DMS153 (cell line): ENCODE results near the gene GNAS-AS1.
"Not testable (repeated sequence)": the region's sequence is repeated elsewhere in the genome, so short reads cannot be mapped to it uniquely, and the experiment has no call there.

Source experiments
- DNase-seq: peaks from one replicate; lab custom pipeline; 2025; lab: John Stamatoyannopoulos, UW

Gene GNAS-AS1

GRCh38 chr20:58835231-58835630 is 15.5 kb downstream of the GNAS-AS1 start:
- no peak for DNase-seq

GRCh38 chr20:58833921-58834320 is 16.8 kb downstream of the GNAS-AS1 start:
- DNase-seq, result no peak

GRCh38 chr20:58832457-58832856 is 18.2 kb downstream of the GNAS-AS1 start:
- DNase-seq, result no peak

- no peak for DNase-seq
These were observed 21.2 kb downstream of the GNAS-AS1 start for GRCh38 chr20:58829531-58829941.

- not testable (repeated sequence) for DNase-seq
These were observed 21.9 kb downstream of the GNAS-AS1 start for GRCh38 chr20:58828804-58829203.

GRCh38 chr20:58828136-58828535 is 22.6 kb downstream of the GNAS-AS1 start:
- no peak for DNase-seq

GRCh38 chr20:58826271-58826670 is 24.4 kb downstream of the GNAS-AS1 start:
- DNase-seq, result no peak

- no peak for DNase-seq
These were observed 25.3 kb downstream of the GNAS-AS1 start for GRCh38 chr20:58825450-58825849.

- no peak for DNase-seq
These were observed 25.9 kb downstream of the GNAS-AS1 start for GRCh38 chr20:58824843-58825242.

GRCh38 chr20:58822748-58823730 is 27.7 kb downstream of the GNAS-AS1 start:
- DNase-seq, result no peak

- DNase-seq, result no peak
These were observed 28.6 kb downstream of the GNAS-AS1 start for GRCh38 chr20:58822149-58822548.

- DNase-seq, result not testable (repeated sequence)
These were observed 30.2 kb downstream of the GNAS-AS1 start for GRCh38 chr20:58820515-58820914.

- DNase-seq, result no peak
These were observed 30.8 kb downstream of the GNAS-AS1 start for GRCh38 chr20:58819921-58820320.

- no peak for DNase-seq
These were observed 32.0 kb downstream of the GNAS-AS1 start for GRCh38 chr20:58818586-58819285.

GRCh38 chr20:58817748-58818147 is 33.0 kb downstream of the GNAS-AS1 start:
- DNase-seq, result no peak

- no peak for DNase-seq
These were observed 33.6 kb downstream of the GNAS-AS1 start for GRCh38 chr20:58816957-58817651.

GRCh38 chr20:58816051-58816450 is 34.7 kb downstream of the GNAS-AS1 start:
- DNase-seq, result no peak

GRCh38 chr20:58815448-58815847 is 35.3 kb downstream of the GNAS-AS1 start:
- no peak for DNase-seq

- DNase-seq, result no peak
These were observed 37.3 kb downstream of the GNAS-AS1 start for GRCh38 chr20:58813369-58813768.

- no peak for DNase-seq
These were observed 39.4 kb downstream of the GNAS-AS1 start for GRCh38 chr20:58811334-58811733.

- DNase-seq, result no peak
These were observed 39.8 kb downstream of the GNAS-AS1 start for GRCh38 chr20:58810879-58811250.

- DNase-seq, result no peak
These were observed 40.4 kb downstream of the GNAS-AS1 start for GRCh38 chr20:58810116-58810878.
